ENCODE results near the gene LRP6.
"Not testable (repeated sequence)": the region's sequence is repeated elsewhere in the genome, so short reads cannot be mapped to it uniquely, and the experiment has no call there.

The LRP6 gene

DNA sequence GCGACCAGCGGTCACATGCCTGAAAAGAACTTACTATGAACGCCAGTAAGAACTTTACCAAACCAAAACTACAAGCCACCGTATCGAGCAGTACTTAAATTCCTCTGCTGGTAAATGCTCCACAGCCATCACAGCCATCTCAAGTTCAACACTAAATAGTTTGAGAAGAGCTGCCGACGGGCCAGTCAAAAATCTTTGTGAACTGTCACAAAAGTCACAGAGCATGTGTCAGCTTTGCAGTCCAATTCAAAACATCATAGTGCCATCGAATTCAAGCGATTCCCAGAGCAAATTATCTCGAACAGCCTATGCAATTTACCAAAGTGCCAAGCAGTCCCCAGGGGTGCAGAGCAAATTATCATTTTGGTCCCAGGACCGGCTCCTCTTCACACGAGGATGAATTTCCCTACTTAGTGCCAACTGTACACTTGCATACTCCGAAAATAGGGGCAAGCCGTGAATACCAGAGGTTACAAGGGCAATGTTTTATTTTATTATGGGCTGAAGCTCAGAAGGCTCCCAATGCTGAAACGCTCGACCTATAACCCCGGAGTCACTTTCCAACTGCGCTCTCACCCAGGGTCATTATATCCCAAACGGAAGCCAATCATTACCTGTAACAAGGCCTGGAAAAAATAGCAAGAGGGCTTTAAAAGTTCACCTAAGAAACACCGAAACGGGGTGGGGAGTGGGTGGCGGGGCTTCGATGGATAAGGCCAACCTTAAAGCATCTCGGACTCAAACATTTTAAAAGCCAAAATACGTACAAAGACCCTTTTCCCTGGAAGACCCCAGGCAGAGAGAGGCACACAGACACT lies 1.1 kb downstream of the LRP6 start:
- no peak for DNase-seq (ENCODE audit: low read depth in 2 of 2)

DNA sequence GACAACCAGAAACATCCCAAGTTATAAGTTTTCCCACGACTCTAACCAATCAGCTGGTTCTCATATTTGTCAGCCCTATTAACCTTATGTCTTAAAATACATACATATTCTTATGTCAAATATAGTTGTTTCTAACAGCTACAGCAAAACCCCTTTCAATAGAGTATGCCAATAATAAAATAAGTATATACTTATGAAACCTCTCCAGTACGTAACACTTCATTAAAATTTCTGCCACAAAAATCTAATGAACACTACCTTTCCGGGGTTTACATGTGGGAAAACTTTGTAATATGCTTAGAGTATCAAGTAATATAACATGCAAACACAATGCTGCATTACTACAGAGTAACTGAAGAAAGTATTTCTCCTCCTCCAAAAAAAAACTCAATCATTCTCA lies 1.8 kb downstream of the LRP6 start:
- no peak for DNase-seq (ENCODE audit: low read depth in 2 of 2)

DNA sequence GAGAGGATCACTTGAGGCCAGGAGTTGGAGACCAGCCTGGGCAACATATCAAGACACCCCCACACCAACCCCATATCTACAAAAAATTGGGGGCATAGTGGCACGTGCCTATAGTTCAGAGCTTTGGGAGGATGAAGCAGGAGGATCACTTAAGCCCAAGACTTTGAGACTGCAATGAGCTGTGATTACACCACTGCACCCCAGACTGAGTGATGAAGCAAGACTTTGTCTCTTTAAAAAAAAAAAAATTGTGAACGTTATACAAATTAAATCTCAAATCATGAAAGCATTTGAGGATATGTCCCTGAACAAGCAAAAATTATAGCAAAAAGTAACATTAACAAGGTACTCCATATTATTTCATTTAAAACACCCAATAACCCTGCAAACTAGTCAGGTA lies 2.9 kb downstream of the LRP6 start:
- DNase-seq (ENCODE audit: low read depth in 2 of 2): no peak

DNA sequence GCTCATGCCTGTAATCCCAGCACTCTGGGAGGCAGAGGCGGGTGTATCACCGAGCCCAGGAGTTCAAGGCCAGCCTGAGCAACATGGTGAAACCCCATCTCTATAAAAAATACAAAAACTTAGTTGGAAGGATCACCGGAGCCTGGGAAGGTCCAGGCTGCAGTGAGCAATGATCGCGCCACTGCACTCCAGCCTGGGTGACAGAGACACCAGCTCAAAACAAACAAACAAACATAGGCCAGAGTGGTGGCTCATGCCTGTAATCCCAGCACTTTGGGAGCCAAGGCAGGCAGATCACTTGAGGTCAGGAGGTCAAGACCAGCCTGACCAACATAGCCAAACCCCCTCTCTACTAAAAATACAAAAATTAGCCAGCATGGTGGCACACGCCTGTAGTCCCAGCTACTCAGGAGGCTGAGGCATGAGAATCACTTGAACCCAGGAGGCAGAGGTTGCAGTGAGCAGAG lies 10.5 kb downstream of the LRP6 start:
- DNase-seq (ENCODE audit: low read depth in 2 of 2): not testable (repeated sequence)

DNA sequence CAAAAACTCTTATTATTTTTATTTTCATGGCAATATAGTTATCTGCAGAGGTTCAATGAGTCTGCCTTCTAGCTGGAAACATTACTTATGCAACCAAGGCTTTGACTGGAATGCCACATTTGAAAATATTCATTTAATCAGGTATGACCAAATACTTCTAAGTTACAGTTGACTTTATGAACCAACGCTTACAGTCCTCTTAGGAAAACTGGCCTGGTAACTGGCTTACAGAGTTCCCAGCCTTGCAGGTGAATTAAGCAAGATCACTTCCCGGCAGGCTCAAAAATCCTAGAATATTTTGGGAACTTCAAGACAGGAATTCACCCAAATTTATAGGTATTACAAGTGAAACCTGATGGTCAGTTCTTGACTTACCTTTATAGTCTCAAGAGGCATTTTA lies 12.3 kb downstream of the LRP6 start:
- no peak for DNase-seq (ENCODE audit: low read depth in 2 of 2)

DNA sequence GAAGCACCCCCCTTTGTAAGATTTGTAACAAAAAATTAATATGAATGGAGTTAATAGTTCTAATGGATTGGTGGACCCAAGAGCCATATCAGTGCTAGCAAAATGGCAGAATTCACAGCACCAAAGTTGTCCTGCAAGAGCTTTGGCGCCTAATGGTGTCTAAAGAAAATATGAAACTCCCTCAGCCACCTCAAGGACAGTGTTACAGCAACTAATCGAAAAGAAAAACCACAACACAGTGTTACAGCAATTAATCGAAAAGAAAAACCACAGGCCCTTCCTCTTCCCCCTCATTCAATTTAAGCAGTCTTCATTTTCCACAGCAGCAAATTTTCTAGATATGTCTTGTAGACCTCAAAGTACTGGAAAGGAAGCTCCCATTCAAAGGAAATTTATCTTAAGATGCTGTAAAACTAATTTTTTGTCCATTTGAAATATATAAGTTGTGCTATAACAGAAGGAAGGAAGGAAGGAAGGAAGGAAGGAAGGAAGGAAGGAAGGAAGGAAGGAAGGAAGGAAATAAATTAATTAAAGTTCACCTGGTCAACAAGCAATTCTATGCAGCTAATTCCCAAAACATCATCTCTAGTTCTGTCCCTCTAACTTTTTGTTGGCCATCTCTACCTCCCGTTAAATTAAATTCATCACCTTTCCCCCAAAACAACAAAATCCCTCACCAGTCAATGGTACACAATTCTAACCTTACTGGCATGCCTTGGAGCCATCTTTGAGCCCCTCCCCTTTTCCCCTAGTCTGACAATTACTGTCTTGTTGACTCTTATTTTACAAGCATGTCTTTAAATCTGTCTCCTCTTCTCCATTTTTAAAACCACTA lies 17.4 kb downstream of the LRP6 start:
- DNase-seq (ENCODE audit: low read depth in 2 of 2): no peak

DNA sequence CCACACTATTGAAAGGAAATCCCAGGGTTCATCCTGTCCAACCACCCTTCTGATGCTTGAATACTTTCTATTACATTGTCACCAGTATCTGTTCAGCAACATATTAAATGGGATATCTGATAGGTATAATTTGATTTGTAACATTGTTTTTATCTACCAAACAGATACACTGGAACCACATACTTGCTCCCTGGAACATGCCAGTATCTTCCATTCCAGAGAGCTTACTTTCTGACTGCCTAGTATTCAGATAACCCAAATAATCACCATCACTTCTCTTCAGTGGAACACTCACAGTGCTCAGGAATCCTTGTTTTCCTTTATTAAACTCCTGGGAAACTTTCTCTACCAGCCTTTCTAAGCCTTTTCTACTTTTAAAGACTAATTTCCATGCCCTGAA lies 19.3 kb downstream of the LRP6 start:
- no peak for DNase-seq (ENCODE audit: low read depth in 2 of 2)

DNA sequence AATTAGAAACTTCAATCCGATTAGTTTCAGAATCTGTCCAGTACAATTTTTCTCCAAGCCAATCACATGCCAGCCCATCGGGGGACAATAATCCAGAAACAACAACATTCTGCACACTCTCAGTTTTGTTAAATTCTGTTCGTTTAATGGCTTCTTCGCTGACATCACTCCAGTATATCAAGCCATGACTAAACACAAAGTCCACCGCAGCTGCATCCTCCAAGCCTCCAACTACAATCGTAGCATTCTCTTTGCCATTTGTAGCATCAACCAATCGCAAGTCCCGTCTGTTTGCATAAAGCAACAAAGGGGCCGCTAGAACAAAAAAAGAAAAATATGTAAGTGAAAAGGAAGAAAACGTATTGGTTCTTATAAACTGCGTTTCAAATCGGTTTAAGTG lies 22.5 kb downstream of the LRP6 start:
- DNase-seq (ENCODE audit: low read depth in 2 of 2): no peak

DNA sequence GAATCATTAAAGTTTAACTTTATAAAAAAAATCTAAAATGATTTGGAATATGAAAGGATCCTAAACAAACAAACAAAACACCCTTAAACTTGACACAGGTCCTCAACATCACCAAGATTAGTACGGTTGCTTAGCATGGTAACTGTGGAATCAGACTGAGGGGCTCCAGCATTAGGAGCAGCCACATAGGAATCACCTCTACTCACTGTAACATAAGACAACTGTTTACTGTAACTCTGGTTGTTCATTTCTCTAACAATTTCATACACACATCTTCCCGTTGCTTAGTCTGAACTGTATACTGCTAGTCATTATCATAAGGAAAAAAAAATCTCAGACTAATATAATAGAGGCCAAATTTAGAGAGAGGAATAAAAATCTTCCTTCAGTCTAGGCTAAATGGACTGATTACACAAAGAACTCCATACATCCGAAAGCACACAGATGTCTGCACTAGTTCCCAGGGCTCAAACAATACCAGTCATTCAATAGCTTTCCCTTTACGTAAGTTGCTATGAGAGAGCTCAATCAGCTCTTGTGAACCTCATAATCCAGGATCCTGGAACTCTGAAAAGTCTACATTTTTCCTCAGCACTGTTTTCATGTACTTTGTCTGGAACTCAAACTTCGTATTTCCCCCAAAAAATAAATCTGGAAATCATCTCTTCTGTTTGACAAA lies 26.0 kb downstream of the LRP6 start:
- no peak for DNase-seq (ENCODE audit: low read depth in 2 of 2)

DNA sequence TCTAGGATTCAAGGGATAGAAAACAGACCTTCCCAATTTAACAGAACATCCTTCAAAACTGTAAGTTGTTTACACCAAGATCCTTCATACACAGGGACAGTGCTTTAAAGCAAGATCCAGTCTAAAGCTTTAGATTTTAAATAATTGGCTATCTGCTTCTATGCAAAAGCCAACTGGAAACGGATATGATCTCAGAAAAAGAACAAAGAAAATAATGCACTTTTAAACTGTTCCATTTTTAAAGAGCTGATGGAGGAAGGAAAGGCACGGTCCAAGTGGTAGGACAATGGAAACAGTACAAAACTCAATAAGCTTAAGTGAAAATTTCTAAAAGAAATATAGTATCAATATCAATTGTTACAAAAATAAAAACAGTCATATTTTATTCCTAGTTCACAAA lies 27.7 kb downstream of the LRP6 start:
- DNase-seq (ENCODE audit: low read depth in 2 of 2): no peak

DNA sequence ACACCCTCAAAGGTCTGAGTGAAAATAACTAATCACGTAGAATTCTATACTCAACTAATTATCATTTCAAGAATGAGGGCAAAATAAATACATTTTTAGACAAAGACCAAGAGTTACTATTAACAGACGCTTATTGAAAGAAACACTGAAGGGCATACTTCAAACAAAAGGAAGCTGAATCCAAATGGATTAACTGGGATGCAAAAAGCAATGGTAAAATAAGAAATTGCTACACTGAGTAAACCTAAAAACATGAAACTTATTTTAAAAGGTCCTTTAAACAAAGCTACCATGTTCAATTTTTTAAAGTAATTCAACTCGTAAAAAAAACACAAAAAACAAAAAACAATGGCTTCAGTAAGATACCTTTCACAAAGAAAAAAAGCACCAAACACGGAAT lies 28.2 kb downstream of the LRP6 start:
- no peak for DNase-seq (ENCODE audit: low read depth in 2 of 2)

DNA sequence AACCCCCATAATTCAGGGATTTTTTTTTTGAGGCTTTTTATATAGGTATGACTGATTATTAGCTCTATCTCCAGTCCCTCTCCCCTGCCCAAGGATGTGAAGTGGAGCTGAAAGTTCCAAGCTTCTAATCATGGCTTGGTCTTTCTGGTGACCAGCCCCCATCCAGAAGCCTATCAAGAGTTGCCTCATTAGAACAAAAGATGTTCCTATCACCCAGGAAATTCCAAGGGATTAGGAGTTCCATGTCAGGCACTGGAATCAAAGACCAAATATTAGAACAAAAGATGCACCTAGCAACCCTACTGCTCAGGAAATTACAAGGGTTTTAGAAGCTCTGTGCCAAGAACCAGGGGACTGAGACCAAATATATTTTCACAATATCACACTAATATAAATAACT lies 29.9 kb downstream of the LRP6 start:
- DNase-seq (ENCODE audit: low read depth in 2 of 2): no peak

DNA sequence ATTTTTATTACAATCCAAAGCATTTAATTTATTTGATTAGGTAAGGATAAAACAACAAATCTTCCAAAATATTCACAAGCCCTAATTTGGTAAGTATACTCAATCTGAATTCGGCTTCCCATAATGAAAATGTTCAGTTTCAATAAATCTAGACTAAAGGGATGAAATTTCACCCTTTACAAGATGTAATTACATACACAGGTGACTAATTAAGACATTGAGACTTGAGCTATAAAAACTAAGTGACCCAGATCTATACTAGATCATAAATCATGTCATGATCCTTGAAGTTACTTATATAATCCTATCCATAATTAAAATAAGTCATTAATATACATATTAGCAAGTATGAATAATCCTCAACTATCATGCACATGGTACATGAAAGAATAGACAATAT lies 36.6 kb downstream of the LRP6 start:
- DNase-seq (ENCODE audit: low read depth in 2 of 2): no peak

DNA sequence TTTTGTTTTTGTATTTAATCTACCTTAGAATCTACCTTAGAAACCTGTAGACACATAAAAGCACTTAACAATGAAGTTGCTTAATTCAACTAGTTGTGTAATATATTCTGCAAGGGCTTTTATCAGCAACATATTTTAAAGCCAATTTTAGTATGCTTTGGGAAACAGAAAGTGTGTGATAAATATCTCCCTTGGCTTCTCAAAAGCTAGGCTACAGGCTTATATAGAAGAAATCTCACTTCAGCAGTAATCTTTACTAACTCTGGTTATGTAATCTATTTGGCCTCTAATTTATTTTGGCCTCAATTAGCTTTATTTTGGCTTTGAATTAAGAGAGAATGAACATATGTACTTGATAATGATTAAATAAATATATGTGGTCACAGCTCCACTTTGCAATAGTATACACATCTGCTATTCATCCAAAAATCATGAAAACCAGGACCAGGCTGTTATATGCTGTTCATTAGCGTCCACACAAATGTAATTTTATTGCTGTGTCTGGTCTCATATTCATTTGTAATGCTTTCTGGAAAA lies 37.2 kb downstream of the LRP6 start:
- DNase-seq (ENCODE audit: low read depth in 2 of 2): no peak

DNA sequence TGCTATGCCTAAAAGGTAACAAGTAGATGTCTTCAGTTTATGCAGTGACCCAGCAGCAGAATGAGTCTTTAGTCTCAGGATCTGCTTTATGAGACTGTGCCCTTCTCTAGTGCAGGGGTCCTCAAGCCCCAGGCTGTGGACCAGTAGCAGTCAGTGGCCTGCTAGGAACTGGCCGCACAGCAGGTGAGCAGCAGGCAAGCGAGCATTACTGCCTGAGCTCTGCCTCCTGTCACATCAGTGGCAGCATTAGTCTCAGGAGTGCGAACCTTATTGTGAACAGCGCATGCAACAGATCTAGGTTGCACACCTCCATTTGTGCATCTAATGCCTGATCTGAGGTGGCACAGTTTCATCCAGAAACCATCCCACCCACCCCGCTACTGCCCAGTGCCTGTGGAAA lies 38.4 kb downstream of the LRP6 start:
- DNase-seq (ENCODE audit: low read depth in 2 of 2): no peak

DNA sequence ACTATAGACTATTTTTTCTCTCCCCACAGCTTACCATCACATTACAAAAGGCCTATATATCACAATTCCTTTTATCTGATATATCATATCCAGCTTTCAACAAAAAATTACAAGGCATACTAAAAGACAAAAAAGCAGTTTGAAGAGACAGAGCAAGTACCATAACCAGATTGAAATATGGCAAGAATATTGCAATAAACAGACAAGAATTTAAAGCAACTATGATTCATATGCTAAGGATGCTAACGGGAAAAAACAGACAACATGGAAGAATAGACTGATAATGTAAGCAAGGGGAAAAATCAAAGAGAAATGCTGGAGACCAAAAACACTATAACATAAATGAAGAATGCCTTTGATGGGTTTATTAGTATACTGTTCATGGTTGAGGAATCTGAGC lies 40.7 kb downstream of the LRP6 start:
- no peak for DNase-seq (ENCODE audit: low read depth in 2 of 2)

DNA sequence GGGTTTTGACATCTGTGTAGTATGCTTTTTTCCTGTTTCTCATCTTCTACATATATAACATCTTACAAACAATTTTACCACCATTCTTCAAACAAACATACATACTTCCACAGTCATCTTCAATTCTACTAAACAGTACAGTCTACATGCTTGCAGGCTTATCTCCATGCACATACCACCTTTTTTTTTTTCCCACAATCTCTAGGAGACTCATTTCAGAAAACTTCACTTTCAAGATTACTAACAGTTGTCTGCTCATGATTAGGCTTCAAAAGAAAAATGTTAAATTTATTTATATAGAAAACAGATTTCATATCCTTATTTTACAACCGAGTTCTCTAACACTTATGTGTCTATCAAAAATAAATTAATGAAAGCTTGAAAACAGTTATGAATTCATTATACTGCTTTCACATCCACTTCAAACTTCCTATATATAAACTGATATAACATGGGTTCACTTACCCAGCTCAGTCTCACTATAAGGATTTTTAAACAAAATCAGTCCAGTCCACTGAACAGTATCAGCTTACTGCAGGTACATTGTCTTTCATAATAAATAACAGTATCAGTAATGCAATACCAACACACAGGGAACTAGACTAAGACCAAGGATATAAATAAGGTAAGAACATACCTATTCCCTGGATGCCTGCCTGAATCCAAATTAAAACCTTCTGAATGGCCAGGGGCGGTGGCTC lies 42.5 kb downstream of the LRP6 start:
- DNase-seq (ENCODE audit: low read depth in 2 of 2): no peak

DNA sequence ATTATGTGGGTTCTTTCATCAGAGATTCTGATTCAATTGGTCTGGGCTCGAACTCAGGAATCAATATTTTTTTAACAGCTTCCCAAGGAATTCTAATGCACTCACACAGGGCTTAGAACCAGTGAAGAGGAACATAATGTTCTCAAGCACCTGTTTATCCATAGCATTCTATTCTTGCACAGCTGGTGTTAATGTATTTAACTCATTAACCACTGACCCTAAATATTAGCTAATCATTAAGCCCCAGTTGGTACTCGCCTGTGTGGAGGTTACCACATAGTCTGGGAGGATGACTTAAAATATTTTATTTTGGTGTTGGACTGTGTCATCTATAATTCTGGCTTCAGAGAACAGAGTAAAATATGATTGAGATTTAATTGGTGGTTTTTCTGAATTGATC lies 45.3 kb downstream of the LRP6 start:
- no peak for DNase-seq (ENCODE audit: low read depth in 2 of 2)

DNA sequence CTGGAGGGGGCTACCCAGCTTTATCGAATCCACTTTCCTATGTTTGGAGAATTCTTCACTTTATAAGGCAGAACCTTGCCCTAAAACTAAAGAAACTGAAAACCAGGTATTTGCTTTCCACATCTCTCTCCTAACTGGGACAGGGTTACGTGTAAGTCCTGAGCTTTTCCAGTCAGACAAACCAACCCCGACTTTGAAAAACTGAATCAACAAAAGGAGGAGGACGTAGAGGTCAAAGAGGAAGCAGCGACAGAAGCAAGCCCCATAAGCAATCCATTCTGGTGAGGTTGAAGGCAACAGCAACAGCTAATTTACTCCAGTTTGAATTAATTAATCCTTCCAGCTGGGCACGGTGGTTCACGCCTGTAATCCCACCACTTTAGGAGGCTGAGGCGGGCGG lies 47.2 kb downstream of the LRP6 start:
- DNase-seq (ENCODE audit: low read depth in 2 of 2): no peak

DNA sequence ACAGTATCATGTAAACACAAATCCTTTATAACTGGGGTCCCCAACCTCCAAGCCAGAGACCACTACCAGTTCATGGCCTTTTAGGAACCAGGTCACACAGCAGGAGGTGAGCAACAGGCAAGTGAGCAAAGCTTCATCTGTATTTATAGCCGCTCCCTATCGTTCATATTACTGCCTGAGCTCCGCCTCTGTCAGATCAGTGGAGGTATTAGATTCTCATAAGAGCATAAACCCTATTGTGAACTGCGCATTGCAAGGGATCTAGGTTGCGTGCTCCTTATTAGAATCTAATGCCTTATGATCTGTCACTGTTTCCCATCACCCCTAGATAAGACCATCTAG lies 49.9 kb downstream of the LRP6 start:
- no peak for DNase-seq (ENCODE audit: low read depth in 2 of 2)

DNA sequence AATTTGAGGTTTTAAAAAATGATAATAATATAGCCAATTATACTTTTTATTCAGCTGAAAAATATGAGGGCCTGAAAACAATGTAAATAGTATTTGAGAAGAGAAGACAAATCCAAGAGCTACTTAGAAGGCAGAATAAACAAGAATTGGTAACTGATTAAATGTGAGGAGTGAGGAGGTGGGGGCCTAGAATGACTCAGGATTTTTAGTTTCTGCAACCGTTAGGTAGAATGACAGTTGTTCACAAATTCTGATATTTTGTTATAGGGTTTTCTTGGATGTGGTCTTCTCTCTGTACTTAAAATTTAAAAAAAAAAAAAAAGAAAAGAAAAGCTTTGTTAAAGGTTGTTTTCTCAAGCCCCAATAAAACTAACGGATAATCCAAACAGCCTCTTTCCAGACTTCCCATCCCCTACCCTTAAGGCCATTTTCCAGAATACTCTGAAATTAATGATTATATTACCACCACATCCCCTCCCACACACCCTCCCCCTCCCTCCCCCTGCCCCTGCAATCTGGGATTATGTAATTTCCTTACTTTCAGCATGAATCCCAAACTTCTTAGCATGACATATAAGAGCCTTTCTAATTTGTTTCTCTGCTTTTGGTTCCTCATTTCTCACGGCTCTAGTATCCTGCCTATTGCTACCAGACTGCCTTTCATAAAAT lies 50.4 kb downstream of the LRP6 start:
- DNase-seq (ENCODE audit: low read depth in 2 of 2): no peak
